ENCODE data around the gene TSEN15.
"Not testable (repeated sequence)": the region's sequence is repeated elsewhere in the genome, so short reads cannot be mapped to it uniquely, and the experiment has no call there.

TSEN15 gene

DNA sequence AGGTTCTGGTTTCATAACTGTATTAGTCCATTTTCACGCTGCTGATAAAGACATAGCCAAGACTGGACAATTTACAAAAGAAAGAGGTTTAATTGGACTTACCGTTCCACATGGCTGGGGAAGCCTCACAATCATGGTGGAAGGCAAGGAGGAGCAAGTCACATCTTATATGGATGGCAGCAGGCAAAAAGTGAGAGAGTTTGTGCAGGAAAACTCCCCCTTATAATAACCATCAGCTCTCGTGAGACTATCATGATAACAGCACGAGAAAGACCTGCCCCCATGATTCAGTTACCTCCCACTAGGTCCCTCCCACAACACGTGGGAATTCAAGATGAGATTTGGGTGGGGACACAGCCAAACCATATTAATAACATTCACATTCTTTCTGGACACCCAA is 45.0 kb downstream of the TSEN15 start:
- DNase-seq (ENCODE audit: low read depth in 1 of 2, low spot score in 1 of 2), result not testable (repeated sequence)

DNA sequence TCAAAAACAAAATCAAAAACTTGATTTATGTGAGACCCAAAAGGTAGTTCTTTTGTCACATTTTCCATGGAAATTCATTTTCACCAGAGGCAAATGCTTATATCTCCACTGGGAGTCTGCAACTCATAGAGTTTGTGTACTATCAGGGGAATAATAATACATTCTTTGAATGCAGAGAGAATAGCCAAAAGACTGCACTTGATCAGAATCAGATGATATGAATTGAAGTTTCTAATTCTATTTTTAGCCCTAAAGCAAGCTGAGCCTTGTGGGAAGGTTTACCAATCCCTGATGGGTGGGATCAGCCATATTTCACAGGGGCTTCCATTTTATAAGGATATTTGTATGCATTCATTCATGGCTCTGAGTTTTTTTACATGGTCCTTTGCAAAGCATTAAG is 49.6 kb downstream of the TSEN15 start:
- DNase-seq (ENCODE audit: low read depth in 1 of 2, low spot score in 1 of 2), result no peak

DNA sequence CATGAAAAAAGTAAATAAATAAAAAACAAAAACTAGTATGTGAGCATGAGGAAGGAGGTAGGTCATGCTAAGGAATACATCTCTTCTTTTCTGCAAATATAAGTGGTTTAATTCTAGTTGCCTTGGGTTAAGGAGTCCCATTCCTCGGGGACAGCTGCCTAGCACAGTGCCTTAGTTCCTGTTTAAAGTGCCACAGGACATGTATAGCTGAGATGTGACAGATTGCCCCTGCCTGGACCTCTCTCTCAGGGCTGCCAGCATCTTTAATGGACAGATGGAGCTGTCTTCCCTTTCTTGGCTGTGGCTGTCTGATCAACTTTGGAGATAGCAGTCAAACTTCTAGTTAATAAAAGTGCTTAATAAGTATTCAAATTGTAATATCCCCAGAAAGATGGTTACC is 50.0 kb downstream of the TSEN15 start:
- DNase-seq (ENCODE audit: low read depth in 1 of 2, low spot score in 1 of 2), result no peak

DNA sequence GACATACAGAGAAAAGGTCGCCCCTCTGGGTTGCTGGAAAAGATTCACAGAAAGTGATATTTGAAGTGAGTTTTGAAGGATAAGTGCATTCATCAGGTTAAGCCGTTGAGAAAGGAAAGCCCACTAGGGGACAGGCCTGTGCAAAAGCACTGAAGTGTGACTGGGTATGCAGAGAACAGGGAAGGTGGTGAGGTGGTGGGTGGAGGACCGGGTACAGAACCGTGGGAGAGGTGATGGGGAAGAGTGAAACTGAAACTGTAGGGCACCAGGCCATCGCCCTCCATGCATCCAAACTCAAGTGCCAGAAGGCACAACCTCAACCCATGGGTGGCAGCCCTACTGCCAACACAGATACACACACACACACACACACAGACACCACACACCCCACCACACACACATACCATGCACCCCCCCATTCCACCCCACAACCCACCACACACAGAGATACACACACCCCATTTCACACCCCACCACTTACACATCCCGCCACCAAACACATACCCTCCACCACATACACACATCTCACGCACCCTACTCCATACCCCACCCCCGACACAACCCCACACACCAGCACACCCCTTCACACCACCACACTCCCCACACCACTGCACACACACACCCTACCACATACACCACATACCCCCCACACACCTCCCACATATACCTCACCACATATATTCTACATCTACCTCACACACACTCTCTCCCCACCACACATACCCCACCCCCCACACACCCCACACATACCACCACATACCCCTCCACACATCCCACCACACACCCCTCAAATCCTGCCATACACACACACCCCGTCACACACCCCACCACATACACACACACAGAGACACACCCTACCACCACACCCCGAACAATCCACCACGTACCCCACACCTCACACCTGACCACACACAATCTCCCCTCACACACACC is 59.0 kb downstream of the TSEN15 start:
- no peak for DNase-seq (ENCODE audit: low read depth in 1 of 2, low spot score in 1 of 2)

DNA sequence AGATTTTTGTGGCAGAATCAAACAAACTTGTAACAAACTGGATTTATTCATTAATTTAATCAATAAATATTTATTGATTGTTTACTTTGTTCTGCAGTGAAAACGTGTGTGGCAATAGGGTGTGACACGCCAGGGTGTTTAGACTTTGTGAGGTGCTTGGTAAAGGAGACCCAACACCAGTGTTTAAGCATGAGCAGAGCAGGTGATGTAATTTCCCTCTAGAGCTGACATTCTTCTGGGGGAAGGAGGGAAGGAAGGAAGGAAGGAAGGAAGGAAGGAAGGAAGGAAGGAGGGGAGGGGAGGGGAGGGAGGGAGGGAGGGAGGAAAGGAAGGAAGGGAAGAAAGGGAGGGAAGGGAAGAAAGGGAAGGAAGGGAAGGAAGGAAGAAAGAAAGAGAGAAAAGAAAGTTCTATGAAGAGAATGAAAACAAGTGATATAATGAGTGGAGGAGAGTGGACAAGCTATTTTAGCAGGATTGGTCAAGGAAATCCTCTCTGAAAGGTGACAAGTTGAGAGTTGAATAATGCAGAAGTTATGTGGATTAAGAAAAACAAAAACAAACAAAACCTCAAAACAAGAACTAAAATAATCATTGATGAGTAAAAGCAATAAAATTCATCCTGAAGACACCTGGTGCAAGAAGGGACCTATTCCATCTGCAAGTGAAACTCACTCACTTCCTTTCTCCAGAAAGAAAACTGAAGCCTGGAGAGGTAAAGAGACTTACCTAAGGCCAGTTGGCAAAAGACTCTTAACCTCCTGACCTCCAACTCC is 60.8 kb downstream of the TSEN15 start:
- no peak for DNase-seq (ENCODE audit: low read depth in 1 of 2, low spot score in 1 of 2)

DNA sequence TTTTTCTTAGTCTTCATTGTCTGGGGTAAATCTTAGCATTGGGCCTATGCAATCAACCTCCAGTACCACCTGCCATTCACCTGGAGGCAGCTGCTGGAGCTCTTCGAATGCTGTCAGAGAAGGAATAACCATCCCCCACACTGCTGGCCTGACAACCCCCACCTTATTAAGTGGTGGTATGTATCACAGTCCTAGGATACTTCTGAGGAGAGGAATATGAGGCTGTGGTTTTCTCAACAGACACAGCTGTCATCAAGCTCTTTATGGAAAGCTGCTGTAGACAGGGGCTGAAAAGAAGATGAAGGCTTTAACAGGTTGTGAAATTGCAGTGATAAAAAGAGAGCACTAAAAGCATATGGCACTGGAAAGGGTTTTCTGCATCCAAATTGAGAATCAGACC is 61.7 kb downstream of the TSEN15 start:
- DNase-seq (ENCODE audit: low read depth in 1 of 2, low spot score in 1 of 2), result no peak

DNA sequence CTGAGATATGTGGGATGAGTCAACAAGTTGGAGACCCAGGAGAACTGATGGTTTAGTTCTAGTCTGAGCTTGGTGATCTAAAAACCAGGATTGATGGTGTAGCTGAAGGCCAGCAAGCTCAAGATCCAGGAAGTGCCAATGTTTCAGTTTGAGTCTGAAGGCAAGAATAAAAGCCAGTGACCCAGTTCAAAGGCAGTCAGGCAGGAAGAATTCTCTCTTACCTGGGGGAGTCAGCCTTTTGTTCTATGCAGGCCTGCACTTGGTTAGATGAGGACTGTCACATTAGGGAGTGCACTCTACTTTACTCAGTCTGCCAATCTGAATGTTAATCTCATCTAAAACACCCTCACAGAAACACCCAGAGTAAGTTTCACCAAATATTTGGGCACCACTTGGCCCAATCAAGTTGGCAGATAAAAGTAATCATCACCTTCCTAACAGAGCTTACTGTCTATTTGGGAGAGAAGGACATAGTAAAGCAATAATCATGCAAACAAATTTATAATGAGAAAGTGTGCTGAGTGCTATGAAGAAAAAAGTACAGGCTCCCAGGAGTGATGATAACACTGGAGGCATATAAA is 63.4 kb downstream of the TSEN15 start:
- DNase-seq (ENCODE audit: low read depth in 1 of 2, low spot score in 1 of 2), result no peak

DNA sequence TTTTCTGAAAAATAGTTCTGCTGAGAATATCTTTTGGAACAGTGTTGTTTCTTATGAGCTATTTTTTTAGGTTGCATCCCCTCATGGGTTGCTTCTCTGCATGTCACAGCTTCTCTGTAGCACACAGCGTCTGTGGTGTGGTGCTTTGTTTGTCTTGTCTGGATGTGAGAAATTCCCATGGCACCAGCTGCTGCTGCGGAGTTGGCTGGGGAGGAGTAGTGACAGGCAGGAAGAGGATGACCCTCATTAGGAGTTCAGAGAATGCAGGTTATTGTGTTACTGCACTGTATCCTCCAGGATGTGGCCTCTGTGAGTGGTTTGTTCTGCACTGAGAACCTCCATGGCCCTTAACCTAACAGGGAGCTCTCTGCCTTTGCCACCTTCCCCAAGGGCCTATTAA is 64.8 kb downstream of the TSEN15 start:
- DNase-seq (ENCODE audit: low read depth in 1 of 2, low spot score in 1 of 2), result no peak

DNA sequence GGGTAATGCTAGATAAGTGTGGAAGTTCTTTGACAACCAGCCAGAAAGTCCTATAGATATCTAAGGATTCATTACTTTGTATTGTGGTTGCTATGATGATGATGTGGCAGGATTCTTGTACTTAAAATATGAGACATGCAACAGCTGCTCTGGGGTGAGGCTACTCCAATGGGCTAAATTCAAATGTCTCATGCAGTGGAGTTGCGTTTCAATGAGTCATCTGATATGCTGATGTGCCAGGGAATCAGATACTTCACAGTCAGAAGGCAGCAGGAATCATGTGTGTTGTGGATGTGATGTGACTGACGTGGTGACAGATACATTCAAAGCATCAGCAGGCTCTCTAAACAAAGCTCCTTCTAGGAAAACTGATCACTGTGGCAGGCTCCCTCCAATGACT is 66.5 kb downstream of the TSEN15 start:
- DNase-seq (ENCODE audit: low read depth in 1 of 2, low spot score in 1 of 2), result no peak
